ENCODE measurements around the gene F5. TPM values are rescaled to one million over a fixed set of nuclear protein-coding genes. Genes with fewer than 3 reads are reported as not detected.

The F5 gene
- total and polyA plus RNA-seq, 2 experiments from 2014 or later, result 20.4 to 24.0 TPM

DNA sequence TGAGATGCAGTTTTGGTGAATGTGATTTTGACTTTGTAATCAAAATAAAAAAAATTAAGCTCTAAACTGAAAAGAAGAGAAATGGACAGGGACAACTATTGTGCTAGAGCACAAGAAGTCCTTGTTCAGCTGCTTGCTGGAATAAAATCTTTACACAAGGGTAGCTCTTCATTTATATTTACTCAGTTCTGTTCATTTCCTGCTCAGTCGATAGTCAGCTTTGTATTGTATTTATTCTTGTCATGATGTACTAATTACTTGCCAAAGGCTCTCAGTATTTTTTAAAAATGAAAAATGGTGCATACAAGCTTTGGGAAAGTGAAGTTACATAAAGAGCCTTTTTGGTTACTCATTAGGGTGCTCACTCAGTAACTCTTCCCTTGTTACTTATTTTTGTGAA lies 17.8 kb downstream of the F5 start:
- Histone ChIP-seq H3K4me2 (no peak overlapping the region), H3K79me2 (no peaks in the 10 kb centered on the region), H2AFZ (no peak overlapping the region), H3K4me3 (no peak overlapping the region), H4K20me1 (ENCODE audit: insufficient read depth, poor library complexity, severe bottlenecking) (no peaks in the 10 kb centered on the region), H3K36me3 (replicated peaks; ENCODE audit: insufficient read depth, low read depth) (no peaks in the 10 kb centered on the region), H3K9me2 (replicated peaks; ENCODE audit: insufficient read depth) (no peaks in the 10 kb centered on the region), H3K4me1 (ENCODE audit: insufficient read depth) (peaks cover 18% of the 10 kb centered on the region), H3K27me3 (no peaks in the 10 kb centered on the region), H3K27ac (no peak overlapping the region), H3K9me3 (ENCODE audit: low read depth) (no peaks in the 10 kb centered on the region)
- no peak for DNase-seq (ENCODE audit: low spot score)
- no peak for TF ChIP-seq EZH2 (IDR thresholded peaks at IDR 0.05; ENCODE audit: borderline replicate concordance)
- WGBS (ENCODE audit: low lambda C conversion rate, missing lambda C conversion rate), result 45% methylated on average over 1 of the region's 1 CpG

DNA sequence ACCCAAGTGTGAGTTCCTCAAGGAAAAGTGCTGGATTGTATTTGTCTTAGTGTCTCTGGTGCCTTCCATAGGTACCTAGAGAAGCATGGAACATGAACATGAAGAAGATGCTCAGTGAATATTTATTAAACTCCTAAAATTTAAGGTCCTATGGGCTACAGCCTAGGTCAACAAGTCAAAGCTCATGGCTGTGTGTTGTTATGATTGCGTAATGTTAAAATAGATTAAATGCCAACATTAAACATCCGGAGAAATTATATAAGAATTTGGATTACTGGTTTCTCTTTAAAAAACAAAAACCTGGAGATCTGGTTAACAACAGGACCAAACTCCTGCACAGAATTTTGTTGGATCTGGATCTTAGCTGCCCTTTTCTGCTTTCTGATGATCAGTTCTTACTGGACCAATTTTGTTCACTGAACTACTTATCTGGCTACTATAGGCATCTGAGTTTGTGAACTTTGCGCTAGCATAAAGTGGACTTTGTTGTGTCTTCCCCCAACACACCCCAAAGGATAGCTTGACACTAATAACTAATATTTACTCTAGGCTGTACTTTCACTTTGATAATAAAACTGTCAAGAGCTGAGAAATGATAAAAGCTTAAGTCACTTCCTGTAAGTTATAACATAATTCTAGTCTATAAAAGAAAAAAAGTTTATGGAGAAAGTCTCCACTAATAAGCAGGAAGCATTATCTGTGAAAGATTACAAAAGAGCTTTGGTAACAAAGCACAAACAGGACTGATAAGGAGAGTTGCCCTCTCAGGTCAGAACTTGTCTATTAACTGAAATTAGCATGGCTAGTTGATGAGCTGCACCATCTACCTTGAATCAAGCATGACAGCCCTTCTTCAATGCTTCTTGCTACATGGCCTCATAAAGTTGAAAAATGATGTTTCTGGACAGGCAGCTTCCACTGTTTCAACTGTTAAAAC lies 20.7 kb downstream of the F5 start:
- whole genome bisulfite sequencing (ENCODE audit: low lambda C conversion rate, missing lambda C conversion rate), result 76% methylated on average over 3 of the region's 3 CpGs
- H3K27me3 ChIP-seq, result no peaks in the 10 kb centered on the region
- no peaks in the 10 kb centered on the region for H3K79me2 ChIP-seq
- DNase-seq (ENCODE audit: low spot score), result peak; percentile 30
- H3K4me3 ChIP-seq, result no peak overlapping the region
- no peaks in the 10 kb centered on the region for H3K9me2 ChIP-seq (replicated peaks; ENCODE audit: insufficient read depth)
- H4K20me1 ChIP-seq (ENCODE audit: insufficient read depth, poor library complexity, severe bottlenecking), result no peaks in the 10 kb centered on the region
- H3K9me3 ChIP-seq (ENCODE audit: low read depth), result no peaks in the 10 kb centered on the region
- no peak overlapping the region for H3K4me2 ChIP-seq
- peak overlapping the region; percentile 2 for H3K27ac ChIP-seq
- H3K4me1 ChIP-seq (ENCODE audit: insufficient read depth), result peaks cover 7% of the 10 kb centered on the region
- peak; percentile 97 for TF ChIP-seq EZH2phosphoT487 (IDR thresholded peaks at IDR 0.05; ENCODE audit: low read depth, severe bottlenecking, unreplicated experiment)
- TF ChIP-seq EZH2 (IDR thresholded peaks at IDR 0.05; ENCODE audit: borderline replicate concordance), result no peak
- H2AFZ ChIP-seq, result no peak overlapping the region
- no peaks in the 10 kb centered on the region for H3K36me3 ChIP-seq (replicated peaks; ENCODE audit: insufficient read depth, low read depth)

GRCh38 chr1:169563650-169564049 lies 22.6 kb downstream of the F5 start:
- Histone ChIP-seq H3K36me3 (replicated peaks; ENCODE audit: insufficient read depth, low read depth) (no peaks in the 10 kb centered on the region), H3K27me3 (no peaks in the 10 kb centered on the region), H3K4me2 (no peak overlapping the region), H2AFZ (no peak overlapping the region), H3K4me3 (no peak overlapping the region), H3K79me2 (no peaks in the 10 kb centered on the region), H3K9me3 (ENCODE audit: low read depth) (no peaks in the 10 kb centered on the region), H4K20me1 (ENCODE audit: insufficient read depth, poor library complexity, severe bottlenecking) (no peaks in the 10 kb centered on the region), H3K4me1 (ENCODE audit: insufficient read depth) (peaks cover 7% of the 10 kb centered on the region), H3K27ac (no peak overlapping the region), H3K9me2 (replicated peaks; ENCODE audit: insufficient read depth) (no peaks in the 10 kb centered on the region)
- DNase-seq (ENCODE audit: low spot score), result no peak
- no peak for TF ChIP-seq EZH2phosphoT487 (IDR thresholded peaks at IDR 0.05; ENCODE audit: low read depth, severe bottlenecking, unreplicated experiment)
- TF ChIP-seq CTCF (IDR thresholded peaks at IDR 0.05; ENCODE audit: poor library complexity), result no peak
- no peak for TF ChIP-seq EZH2 (IDR thresholded peaks at IDR 0.05; ENCODE audit: borderline replicate concordance)

- no peak overlapping the region for H3K27ac ChIP-seq
- DNase-seq (ENCODE audit: low spot score), result no peak
- no peaks in the 10 kb centered on the region for H3K36me3 ChIP-seq (replicated peaks; ENCODE audit: insufficient read depth, low read depth)
- 94% methylated on average over 1 of the region's 1 CpG for WGBS (ENCODE audit: low lambda C conversion rate, missing lambda C conversion rate)
- TF ChIP-seq CTCF (IDR thresholded peaks at IDR 0.05; ENCODE audit: poor library complexity), result no peak
- no peak for TF ChIP-seq EZH2phosphoT487 (IDR thresholded peaks at IDR 0.05; ENCODE audit: low read depth, severe bottlenecking, unreplicated experiment)
- no peak for TF ChIP-seq EZH2 (IDR thresholded peaks at IDR 0.05; ENCODE audit: borderline replicate concordance)
- peaks cover 7% of the 10 kb centered on the region for H3K4me1 ChIP-seq (ENCODE audit: insufficient read depth)
- no peaks in the 10 kb centered on the region for H4K20me1 ChIP-seq (ENCODE audit: insufficient read depth, poor library complexity, severe bottlenecking)
- no peaks in the 10 kb centered on the region for H3K27me3 ChIP-seq
- H3K9me2 ChIP-seq (replicated peaks; ENCODE audit: insufficient read depth), result no peaks in the 10 kb centered on the region
- no peak overlapping the region for H3K4me3 ChIP-seq
- no peak overlapping the region for H3K4me2 ChIP-seq
- no peak overlapping the region for H2AFZ ChIP-seq
- H3K79me2 ChIP-seq, result no peaks in the 10 kb centered on the region
- no peaks in the 10 kb centered on the region for H3K9me3 ChIP-seq (ENCODE audit: low read depth)
Measured at GRCh38 chr1:169563019-169563615, 23.2 kb downstream of the F5 start.

All from hepatocyte (in vitro differentiated cells).